GM21526 (cell line): Measurements from ENCODE around the gene IP6K1.
"Not testable (repeated sequence)": the region's sequence is repeated elsewhere in the genome, so short reads cannot be mapped to it uniquely, and the experiment has no call there.

ENCODE experiments used
- ATAC-seq: cut with Tn5 transposase; IDR thresholded peaks from one replicate; pipeline ENCODE4 v1.9.1; 2021; ENCODE audit warnings: moderate library complexity; ENCODE audit not compliant: unreplicated experiment, low FRiP score

Gene IP6K1

GRCh38 chr3:49714728-49715550 lies 71.4 kb downstream of the IP6K1 start:
- no peak for ATAC-seq

GRCh38 chr3:49713336-49714105 lies 72.8 kb downstream of the IP6K1 start:
- ATAC-seq = no peak

- ATAC-seq = no peak
These were observed 73.6 kb downstream of the IP6K1 start for GRCh38 chr3:49712631-49713317.

GRCh38 chr3:49712166-49712565 lies 74.2 kb downstream of the IP6K1 start:
- ATAC-seq = no peak

- no peak for ATAC-seq
These were observed 74.9 kb downstream of the IP6K1 start for GRCh38 chr3:49711489-49711888.

GRCh38 chr3:49709852-49710251 lies 76.5 kb downstream of the IP6K1 start:
- ATAC-seq = no peak

GRCh38 chr3:49707113-49707480 lies 79.2 kb downstream of the IP6K1 start:
- no peak for ATAC-seq

GRCh38 chr3:49706456-49707112 lies 79.8 kb downstream of the IP6K1 start:
- ATAC-seq = no peak

- no peak for ATAC-seq
These were observed 80.9 kb downstream of the IP6K1 start for GRCh38 chr3:49705390-49705960.

GRCh38 chr3:49704629-49705028 lies 81.7 kb downstream of the IP6K1 start:
- no peak for ATAC-seq

- no peak for ATAC-seq
These were observed 82.4 kb downstream of the IP6K1 start for GRCh38 chr3:49703956-49704355.

GRCh38 chr3:49703443-49703927 lies 82.9 kb downstream of the IP6K1 start:
- peak; percentile 52 for ATAC-seq

GRCh38 chr3:49702672-49703071 lies 83.7 kb downstream of the IP6K1 start:
- ATAC-seq = no peak

- no peak for ATAC-seq
These were observed 84.8 kb downstream of the IP6K1 start for GRCh38 chr3:49701388-49702077.

- no peak for ATAC-seq
These were observed 85.8 kb downstream of the IP6K1 start for GRCh38 chr3:49700453-49701128.

GRCh38 chr3:49700014-49700413 lies 86.3 kb downstream of the IP6K1 start:
- ATAC-seq = no peak

GRCh38 chr3:49699281-49699979 lies 86.9 kb downstream of the IP6K1 start:
- ATAC-seq = no peak

- ATAC-seq = not testable (repeated sequence)
These were observed 90.9 kb downstream of the IP6K1 start for GRCh38 chr3:49695350-49696015.
